MM.1S (cell line): ENCODE data around the gene CIT.

Experiments
- DNase-seq: peaks from one replicate; pipeline ENCODE4 v3.0.0-alpha.2; 2015
- H2AFZ ChIP-seq: fragments of 300-600 bp; sonication (generic); 2 replicates; pipeline ENCODE4 v1.6.0; 2016; ENCODE audit warnings: antibody characterized with exemption, low read length
- H3F3A ChIP-seq: fragments of 300-600 bp; sonication (generic); 2 replicates; pipeline ENCODE4 v1.6.1; 2016; ENCODE audit warnings: mild to moderate bottlenecking, antibody characterized with exemption, low read length, moderate library complexity, mixed read lengths; ENCODE audit not compliant: insufficient read depth
- H3K27ac ChIP-seq: fragments of 300-600 bp; sonication (generic); 2 replicates; pipeline ENCODE4 v1.5.1; 2016; ENCODE audit warnings: mild to moderate bottlenecking, low read length
- H3K27me3 ChIP-seq: fragments of 300-600 bp; sonication (generic); replicated peaks from 2 replicates; pipeline ENCODE4 v1.6.0; 2016; ENCODE audit warnings: low read length; ENCODE audit not compliant: insufficient read depth
- H3K36me3 ChIP-seq: fragments of 300-600 bp; sonication (generic); replicated peaks from 2 replicates; pipeline ENCODE4 v1.6.1; 2016; ENCODE audit warnings: mild to moderate bottlenecking, low read length, mixed read lengths; ENCODE audit not compliant: insufficient read depth
- H3K4me1 ChIP-seq: fragments of 300-600 bp; sonication (generic); 2 replicates; pipeline ENCODE4 v1.6.1; 2016; ENCODE audit warnings: low read length, mixed read lengths
- H3K4me2 ChIP-seq: fragments of 300-600 bp; sonication (generic); 2 replicates; pipeline ENCODE4 v1.6.0; 2016; ENCODE audit warnings: low read depth, low read length
- H3K4me3 ChIP-seq: fragments of 300-600 bp; sonication (generic); 2 replicates; pipeline ENCODE4 v1.5.1; 2016; ENCODE audit warnings: low read length, mixed read lengths
- H3K79me2 ChIP-seq: fragments of 300-600 bp; sonication (generic); 2 replicates; pipeline ENCODE4 v1.6.1; 2016; ENCODE audit warnings: mixed run types, low read length, mixed read lengths
- H3K9ac ChIP-seq: fragments of 300-600 bp; sonication (generic); 2 replicates; pipeline ENCODE4 v1.6.1; 2016; ENCODE audit warnings: low read length, mixed read lengths
- H3K9me2 ChIP-seq: fragments of 300-600 bp; sonication (generic); replicated peaks from 2 replicates; pipeline ENCODE4 v1.6.1; 2016; ENCODE audit warnings: mild to moderate bottlenecking, low read length, mixed read lengths; ENCODE audit not compliant: insufficient read depth
- H3K9me3 ChIP-seq: fragments of 300-600 bp; sonication (generic); replicated peaks from 2 replicates; pipeline ENCODE4 v1.6.1; 2016; ENCODE audit warnings: mild to moderate bottlenecking, low read length, mixed read lengths; ENCODE audit not compliant: insufficient read depth
- H4K20me1 ChIP-seq: fragments of 300-600 bp; sonication (generic); 2 replicates; pipeline ENCODE4 v1.6.1; 2016; ENCODE audit warnings: mild to moderate bottlenecking, low read length, moderate library complexity, mixed read lengths; ENCODE audit not compliant: insufficient read depth
- CTCF ChIP-seq: fragments of 300-600 bp; sonication (generic); IDR thresholded peaks from 2 replicates; pipeline ENCODE4 v1.5.1; 2016; ENCODE audit warnings: antibody characterized with exemption, low read length, mixed read lengths
- EZH2 ChIP-seq: fragments of 300-600 bp; sonication (generic); optimal IDR thresholded peaks from 2 replicates; pipeline ENCODE3; 2017; ENCODE audit warnings: low read depth, mild to moderate bottlenecking, antibody characterized with exemption, low read length, mixed read lengths
- EZH2phosphoT487 ChIP-seq: fragments of 300-600 bp; sonication (generic); IDR thresholded peaks from 2 replicates; pipeline ENCODE4 v1.6.1; 2018; ENCODE audit warnings: antibody characterized with exemption, low read length

The CIT gene

GRCh38 chr12:119740830-119741229 lies 136.3 kb downstream of the CIT start:
- no peaks in the 10 kb centered on the region for H3K4me1 ChIP-seq
- H2AFZ ChIP-seq, result no peak overlapping the region
- H3F3A ChIP-seq, result no peaks in the 10 kb centered on the region
- no peak overlapping the region for H3K4me3 ChIP-seq
- H3K36me3 ChIP-seq, result no peaks in the 10 kb centered on the region
- H3K9me3 ChIP-seq, result no peaks in the 10 kb centered on the region
- no peaks in the 10 kb centered on the region for H3K9me2 ChIP-seq
- no peak overlapping the region for H3K9ac ChIP-seq
- no peak overlapping the region for H3K4me2 ChIP-seq
- no peaks in the 10 kb centered on the region for H4K20me1 ChIP-seq
- TF ChIP-seq EZH2phosphoT487 (no peak), CTCF (no peak), EZH2 (no peak)
- no peak for DNase-seq
- H3K79me2 ChIP-seq, result no peaks in the 10 kb centered on the region
- H3K27ac ChIP-seq, result no peak overlapping the region
- no peaks in the 10 kb centered on the region for H3K27me3 ChIP-seq

- no peaks in the 10 kb centered on the region for H3K36me3 ChIP-seq
- no peaks in the 10 kb centered on the region for H3K79me2 ChIP-seq
- H3K4me3 ChIP-seq, result no peak overlapping the region
- H3K9me2 ChIP-seq, result no peaks in the 10 kb centered on the region
- TF ChIP-seq EZH2, result no peak
- TF ChIP-seq CTCF, result no peak
- no peak overlapping the region for H3K4me2 ChIP-seq
- no peaks in the 10 kb centered on the region for H3F3A ChIP-seq
- H2AFZ ChIP-seq, result no peak overlapping the region
- no peaks in the 10 kb centered on the region for H4K20me1 ChIP-seq
- H3K9me3 ChIP-seq, result no peaks in the 10 kb centered on the region
- H3K4me1 ChIP-seq, result no peaks in the 10 kb centered on the region
- no peak overlapping the region for H3K27ac ChIP-seq
- H3K27me3 ChIP-seq, result no peaks in the 10 kb centered on the region
- H3K9ac ChIP-seq, result no peak overlapping the region
- no peak for DNase-seq
Measured at GRCh38 chr12:119735079-119735478, 142.0 kb downstream of the CIT start.

- Histone ChIP-seq H3K79me2 (no peaks in the 10 kb centered on the region), H3K36me3 (no peaks in the 10 kb centered on the region)
- DNase-seq, result no peak
Measured at GRCh38 chr12:119730381-119730780, 146.7 kb downstream of the CIT start.

More at GRCh38 chr12:119730381-119730780, 146.7 kb downstream of the CIT start:
- no peaks in the 10 kb centered on the region for H3K4me1 ChIP-seq
- TF ChIP-seq CTCF (no peak), EZH2phosphoT487 (no peak), EZH2 (no peak)
- H3K27ac ChIP-seq, result no peak overlapping the region
- no peak overlapping the region for H3K4me2 ChIP-seq
- H3K4me3 ChIP-seq, result no peak overlapping the region
- no peaks in the 10 kb centered on the region for H3K9me3 ChIP-seq
- H3K27me3 ChIP-seq, result no peaks in the 10 kb centered on the region
- no peak overlapping the region for H3K9ac ChIP-seq
- no peaks in the 10 kb centered on the region for H3K9me2 ChIP-seq
- no peaks in the 10 kb centered on the region for H4K20me1 ChIP-seq
- no peak overlapping the region for H2AFZ ChIP-seq
- H3F3A ChIP-seq, result no peaks in the 10 kb centered on the region
